Ectodermal cell (in vitro differentiated cells): ENCODE data around the gene GPC6.

Experiments
- H3K27ac ChIP-seq: 2 replicates; pipeline ENCODE4 v1.7.0; 2013; ENCODE audit warnings: mild to moderate bottlenecking, low read depth, low read length; ENCODE audit not compliant: insufficient read depth, poor library complexity, severe bottlenecking
- H3K27me3 ChIP-seq: 2 replicates; pipeline ENCODE4 v1.7.0; 2013; ENCODE audit warnings: mild to moderate bottlenecking, low read length; ENCODE audit not compliant: insufficient read depth, control insufficient read depth, poor library complexity, severe bottlenecking
- H3K36me3 ChIP-seq: one replicate; pipeline ENCODE4 v1.7.0; 2013; ENCODE audit warnings: low read length; ENCODE audit not compliant: control insufficient read depth, insufficient read depth
- H3K4me1 ChIP-seq: one replicate; pipeline ENCODE4 v1.7.0; 2013; ENCODE audit warnings: low read length; ENCODE audit not compliant: control insufficient read depth, insufficient read depth
- H3K4me3 ChIP-seq: 2 replicates; pipeline ENCODE4 v1.7.0; 2013; ENCODE audit warnings: low read depth, low read length, control low read depth; ENCODE audit not compliant: insufficient read depth
- H3K9me3 ChIP-seq: 2 replicates; pipeline ENCODE4 v1.7.0; 2013; ENCODE audit warnings: mild to moderate bottlenecking, low read length, moderate library complexity; ENCODE audit not compliant: control insufficient read depth
- WGBS, 2 experiments: methylation state at CpG; one replicate each; pipeline ENCODE4 v1.1.7; 2013; ENCODE audit warnings: missing lambda C conversion rate in 2 of 2; 5-methylcytosine and 5-hydroxymethylcytosine counted together

GPC6 gene

DNA sequence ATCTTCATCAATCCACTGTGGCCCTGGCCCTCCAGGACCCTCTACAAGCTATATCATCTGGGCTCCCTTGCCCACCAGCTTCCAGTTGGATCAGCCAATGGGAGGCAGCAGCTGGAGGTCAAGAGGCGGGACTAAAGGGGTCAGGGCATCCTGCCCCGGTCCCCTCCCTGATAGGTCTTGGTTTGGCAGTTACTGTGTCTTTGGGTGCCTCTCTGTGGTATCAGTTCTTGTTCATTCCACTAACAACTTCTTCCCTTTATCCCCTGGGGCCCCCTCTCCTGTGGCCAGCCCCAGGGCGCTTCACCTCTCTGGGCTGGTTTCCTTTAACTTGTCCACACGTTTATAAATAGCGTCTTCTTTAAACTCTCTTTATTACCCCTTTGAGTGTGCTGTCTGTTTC, 1169.3 kb downstream of the GPC6 start:
- 92 to 93% methylated on average over 5 of the region's 5 CpGs for WGBS, 2 experiments
- H3K27ac ChIP-seq = no peak overlapping the region

DNA sequence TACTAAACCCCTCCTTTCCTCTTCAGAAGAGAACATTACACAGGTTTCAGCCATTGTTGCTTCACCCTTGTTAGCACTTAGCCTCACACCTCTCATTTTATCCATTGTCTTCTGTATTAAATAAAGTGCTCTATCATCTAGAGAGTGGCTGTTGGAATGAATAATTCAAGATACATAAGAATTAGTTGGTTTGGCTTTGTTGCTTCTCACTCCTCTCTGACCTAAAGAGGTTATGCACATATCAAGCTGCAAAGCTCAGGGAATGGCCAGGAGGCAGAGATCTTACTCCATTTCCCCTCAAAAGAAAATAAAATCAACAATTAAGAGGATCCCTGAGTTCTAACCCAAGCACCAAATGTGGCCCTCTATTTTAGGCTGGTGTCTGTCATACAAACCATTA, 1173.2 kb downstream of the GPC6 start:
- no peak overlapping the region for H3K4me3 ChIP-seq

More for the DNA sequence above, 1169.3 kb downstream of the GPC6 start:
- no peak overlapping the region for H3K4me3 ChIP-seq
- no peaks in the 10 kb centered on the region for H3K9me3 ChIP-seq
- H3K27me3 ChIP-seq = no peaks in the 10 kb centered on the region
- no peaks in the 10 kb centered on the region for H3K36me3 ChIP-seq
- no peaks in the 10 kb centered on the region for H3K4me1 ChIP-seq

DNA sequence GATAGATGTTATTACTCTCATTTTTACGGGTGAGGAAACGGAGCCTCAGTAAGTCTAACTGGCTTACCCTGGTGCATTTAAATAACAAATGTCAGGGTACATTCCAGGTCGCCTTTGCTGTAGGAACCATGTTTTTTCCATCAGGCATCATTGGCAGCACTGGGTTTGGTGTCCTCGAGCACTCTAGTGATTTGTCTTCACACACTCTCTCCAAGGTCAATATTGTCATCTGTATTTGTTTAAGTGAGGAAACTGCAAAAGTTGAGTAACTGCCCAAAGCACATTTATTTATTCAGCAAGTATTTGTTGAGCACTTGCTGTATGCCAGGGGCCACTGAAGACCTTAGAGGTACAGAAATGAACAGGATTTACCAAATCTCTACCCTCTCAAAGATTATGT, 1174.3 kb downstream of the GPC6 start:
- Histone ChIP-seq H3K27ac (no peak overlapping the region), H3K36me3 (no peaks in the 10 kb centered on the region), H3K4me3 (no peak overlapping the region), H3K9me3 (no peaks in the 10 kb centered on the region), H3K27me3 (no peaks in the 10 kb centered on the region), H3K4me1 (no peaks in the 10 kb centered on the region)
- WGBS, 2 experiments = 87 to 90% methylated on average over 4 of the region's 4 CpGs

More for the DNA sequence above, 1173.2 kb downstream of the GPC6 start:
- H3K9me3 ChIP-seq = no peaks in the 10 kb centered on the region
- no peak overlapping the region for H3K27ac ChIP-seq
- H3K4me1 ChIP-seq = no peaks in the 10 kb centered on the region
- no peaks in the 10 kb centered on the region for H3K27me3 ChIP-seq
- H3K36me3 ChIP-seq = no peaks in the 10 kb centered on the region

DNA sequence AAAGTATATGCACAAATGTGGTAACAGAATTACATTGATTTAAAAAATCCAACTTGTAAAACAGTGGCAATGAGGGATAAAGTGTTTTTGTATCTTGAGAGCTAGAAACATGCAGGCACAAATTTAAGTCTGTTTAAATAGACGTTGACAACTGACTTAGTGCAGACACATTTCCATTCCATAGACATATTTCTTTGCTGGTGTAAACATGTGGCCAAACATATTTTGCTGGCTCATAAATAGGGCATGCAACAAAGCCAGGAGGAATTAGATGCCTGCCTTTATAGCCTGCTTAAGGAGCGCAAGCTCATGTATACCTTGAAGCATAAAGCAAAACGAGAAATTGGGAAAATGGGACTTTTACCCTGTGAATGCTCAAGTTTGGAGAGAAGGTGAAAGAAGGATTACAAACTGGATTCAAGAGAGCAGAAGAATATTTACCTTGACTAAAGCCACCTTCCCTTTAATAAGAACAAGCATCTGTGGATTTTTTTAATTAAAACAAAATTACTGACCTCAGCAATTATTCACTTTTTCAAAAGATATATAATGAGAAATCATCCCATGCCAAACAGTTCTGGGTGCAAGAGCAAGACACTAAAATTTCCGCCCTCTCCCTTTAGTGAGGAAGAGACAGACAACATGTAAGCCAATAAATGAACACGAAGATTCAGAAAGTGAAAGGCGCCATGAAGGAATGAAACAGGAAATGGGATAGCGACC, 1181.9 kb downstream of the GPC6 start:
- Histone ChIP-seq H3K4me1 (no peaks in the 10 kb centered on the region), H3K27me3 (no peaks in the 10 kb centered on the region), H3K27ac (no peak overlapping the region), H3K36me3 (no peaks in the 10 kb centered on the region), H3K4me3 (no peak overlapping the region), H3K9me3 (no peaks in the 10 kb centered on the region)
- WGBS, 2 experiments = 95 to 97% methylated on average over 7 of the region's 7 CpGs

GRCh38 chr13:94411747-94412146, 1185.1 kb downstream of the GPC6 start:
- no peaks in the 10 kb centered on the region for H3K36me3 ChIP-seq
- no peaks in the 10 kb centered on the region for H3K9me3 ChIP-seq
- no peak overlapping the region for H3K4me3 ChIP-seq
- no peaks in the 10 kb centered on the region for H3K27me3 ChIP-seq
- no peak overlapping the region for H3K27ac ChIP-seq
- 62 to 75% methylated on average over 2 of the region's 3 CpGs for WGBS, 2 experiments
- peaks cover 15% of the 10 kb centered on the region for H3K4me1 ChIP-seq

GRCh38 chr13:94412870-94413597, 1186.4 kb downstream of the GPC6 start:
- 68 to 75% methylated on average over 3 of the region's 3 CpGs for WGBS, 2 experiments
- H3K27me3 ChIP-seq = no peaks in the 10 kb centered on the region
- H3K4me1 ChIP-seq = peaks cover 15% of the 10 kb centered on the region
- H3K36me3 ChIP-seq = no peaks in the 10 kb centered on the region
- H3K27ac ChIP-seq = no peak overlapping the region
- H3K4me3 ChIP-seq = no peak overlapping the region
- no peaks in the 10 kb centered on the region for H3K9me3 ChIP-seq

- no peaks in the 10 kb centered on the region for H3K9me3 ChIP-seq
- H3K4me1 ChIP-seq = peaks cover 15% of the 10 kb centered on the region
- no peaks in the 10 kb centered on the region for H3K36me3 ChIP-seq
- no peak overlapping the region for H3K27ac ChIP-seq
- H3K27me3 ChIP-seq = no peaks in the 10 kb centered on the region
- no peak overlapping the region for H3K4me3 ChIP-seq
Measured at GRCh38 chr13:94413598-94413944, 1187.0 kb downstream of the GPC6 start.

- Histone ChIP-seq H3K9me3 (no peaks in the 10 kb centered on the region), H3K4me1 (peaks cover 15% of the 10 kb centered on the region), H3K36me3 (no peaks in the 10 kb centered on the region), H3K27me3 (no peaks in the 10 kb centered on the region), H3K27ac (no peak overlapping the region), H3K4me3 (no peak overlapping the region)
- WGBS, 2 experiments = 100% methylated on average over 1 of the region's 1 CpG
Measured at GRCh38 chr13:94414141-94414540, 1187.5 kb downstream of the GPC6 start.

- no peaks in the 10 kb centered on the region for H3K9me3 ChIP-seq
- H3K27me3 ChIP-seq = no peaks in the 10 kb centered on the region
- H3K27ac ChIP-seq = no peak overlapping the region
- H3K4me1 ChIP-seq = peaks cover 15% of the 10 kb centered on the region
- H3K4me3 ChIP-seq = no peak overlapping the region
- H3K36me3 ChIP-seq = no peaks in the 10 kb centered on the region
- 86 to 87% methylated on average over 4 of the region's 4 CpGs for WGBS, 2 experiments
Measured at GRCh38 chr13:94414708-94415107, 1188.1 kb downstream of the GPC6 start.

DNA sequence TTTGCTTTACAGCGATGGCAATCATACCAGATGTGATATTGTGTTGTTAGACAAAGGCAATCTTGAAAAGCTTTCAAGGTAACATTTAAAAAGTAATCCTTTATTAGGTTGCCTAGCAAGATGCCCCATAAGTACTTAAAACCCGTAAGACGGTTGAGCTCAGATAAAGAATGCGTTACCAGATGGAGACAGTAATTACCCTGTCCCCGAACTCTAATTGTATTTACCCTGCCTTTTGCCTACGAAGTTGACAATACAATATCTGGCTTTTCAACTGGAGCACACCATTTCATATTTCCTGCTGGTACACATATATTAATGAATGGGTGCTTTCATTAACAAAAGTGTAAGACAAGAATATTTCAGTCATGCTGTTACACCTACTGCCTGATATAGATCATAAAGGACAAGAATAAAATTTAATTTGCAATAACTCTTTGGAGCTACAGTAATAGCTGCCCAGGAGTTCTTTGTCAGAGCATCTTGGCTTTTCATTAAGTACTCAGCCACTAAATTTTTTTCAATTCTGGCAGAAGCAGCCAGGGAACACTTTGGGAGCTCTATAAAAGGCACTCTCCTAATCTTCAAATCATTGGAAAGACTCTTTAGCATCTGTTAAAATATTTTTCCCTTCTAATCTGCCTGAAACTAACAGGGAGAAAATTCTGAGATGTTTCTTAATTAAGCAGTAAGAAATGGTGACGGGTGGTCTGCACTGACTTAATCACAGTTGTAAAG, 1189.1 kb downstream of the GPC6 start:
- Histone ChIP-seq H3K27ac (no peak overlapping the region), H3K36me3 (no peaks in the 10 kb centered on the region), H3K27me3 (no peaks in the 10 kb centered on the region), H3K4me3 (no peak overlapping the region), H3K4me1 (peaks cover 15% of the 10 kb centered on the region), H3K9me3 (no peaks in the 10 kb centered on the region)
- 82 to 96% methylated on average over 5 to 7 of the region's 7 CpGs for WGBS, 2 experiments
